ENCODE results near the gene CYREN.

The CYREN gene

DNA sequence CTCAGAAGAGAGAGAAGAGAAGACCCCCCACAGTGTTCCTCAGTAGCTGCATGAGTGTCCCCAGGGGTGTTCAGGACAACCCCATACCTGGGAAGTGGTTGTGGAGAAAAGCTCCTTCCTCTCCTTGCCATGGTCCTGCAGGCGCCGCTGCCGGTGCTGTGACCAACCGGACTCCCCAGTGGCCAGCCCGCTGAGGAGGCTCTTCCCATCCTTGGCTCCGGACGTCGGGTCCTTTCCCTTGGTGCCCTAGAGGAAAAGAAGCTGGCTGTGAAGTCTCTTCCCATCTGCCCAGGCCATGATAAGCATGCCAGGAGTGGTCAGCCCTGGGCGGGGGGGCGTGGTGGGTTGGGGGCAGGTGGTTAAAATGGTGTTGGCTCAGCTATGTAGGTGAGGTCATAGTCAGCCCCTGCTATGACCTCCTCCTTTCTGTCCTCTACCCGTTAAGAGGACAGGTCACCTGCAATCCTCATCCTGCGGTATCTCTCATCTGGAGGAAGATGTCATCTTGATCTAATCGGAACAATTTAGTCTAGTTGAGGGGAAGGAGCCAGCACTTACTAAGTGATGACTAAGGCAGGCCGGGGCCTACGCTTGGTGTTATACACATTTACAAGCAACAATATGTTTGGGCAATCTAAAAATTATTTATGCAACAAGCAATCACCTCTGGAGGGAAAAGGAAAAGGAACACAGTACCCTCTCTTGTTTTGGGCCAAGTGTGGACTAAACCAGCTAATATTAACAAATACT lies 27.6 kb upstream of the CYREN start:
- TF ChIP-seq, protein P1, sequence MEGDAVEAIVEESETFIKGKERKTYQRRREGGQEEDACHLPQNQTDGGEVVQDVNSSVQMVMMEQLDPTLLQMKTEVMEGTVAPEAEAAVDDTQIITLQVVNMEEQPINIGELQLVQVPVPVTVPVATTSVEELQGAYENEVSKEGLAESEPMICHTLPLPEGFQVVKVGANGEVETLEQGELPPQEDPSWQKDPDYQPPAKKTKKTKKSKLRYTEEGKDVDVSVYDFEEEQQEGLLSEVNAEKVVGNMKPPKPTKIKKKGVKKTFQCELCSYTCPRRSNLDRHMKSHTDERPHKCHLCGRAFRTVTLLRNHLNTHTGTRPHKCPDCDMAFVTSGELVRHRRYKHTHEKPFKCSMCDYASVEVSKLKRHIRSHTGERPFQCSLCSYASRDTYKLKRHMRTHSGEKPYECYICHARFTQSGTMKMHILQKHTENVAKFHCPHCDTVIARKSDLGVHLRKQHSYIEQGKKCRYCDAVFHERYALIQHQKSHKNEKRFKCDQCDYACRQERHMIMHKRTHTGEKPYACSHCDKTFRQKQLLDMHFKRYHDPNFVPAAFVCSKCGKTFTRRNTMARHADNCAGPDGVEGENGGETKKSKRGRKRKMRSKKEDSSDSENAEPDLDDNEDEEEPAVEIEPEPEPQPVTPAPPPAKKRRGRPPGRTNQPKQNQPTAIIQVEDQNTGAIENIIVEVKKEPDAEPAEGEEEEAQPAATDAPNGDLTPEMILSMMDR (IDR thresholded peaks at IDR 0.05; ENCODE audit: low read depth, low read length): no peak
- H3K4me3 ChIP-seq (ENCODE audit: low read depth, low read length): no peak overlapping the region
- in situ Hi-C loops (cut with HindIII; ENCODE audit: low sequenced_read_pairs): no loop called here
- DNase-seq (ENCODE audit: low read depth, low spot score): peak; percentile 22

DNA sequence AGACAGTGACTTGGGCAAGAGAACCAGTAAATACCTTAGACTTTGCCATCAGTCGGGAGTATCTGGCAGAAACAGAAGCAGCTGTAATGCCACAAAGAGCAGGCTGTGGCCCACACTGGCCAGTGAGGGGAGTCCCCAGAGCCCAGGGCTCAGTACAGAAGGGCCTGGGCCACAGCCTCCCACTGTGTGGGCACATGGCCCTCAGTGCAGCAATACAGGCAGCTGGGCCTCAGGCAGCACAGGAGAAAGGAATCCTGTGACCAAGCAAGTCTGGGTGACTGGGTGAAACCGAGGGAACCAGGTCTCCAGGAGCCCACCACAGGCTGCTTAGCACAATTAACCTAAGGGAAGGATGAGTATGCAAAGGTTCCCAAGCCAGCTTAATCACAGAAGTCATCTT lies 26.8 kb upstream of the CYREN start:
- no peak overlapping the region for H3K4me3 ChIP-seq (ENCODE audit: low read depth, low read length)
- no peak for DNase-seq (ENCODE audit: low read depth, low spot score)
- TF ChIP-seq, protein P1 (IDR thresholded peaks at IDR 0.05; ENCODE audit: low read depth, low read length): no peak
- in situ Hi-C loops (cut with HindIII; ENCODE audit: low sequenced_read_pairs): no loop called here

DNA sequence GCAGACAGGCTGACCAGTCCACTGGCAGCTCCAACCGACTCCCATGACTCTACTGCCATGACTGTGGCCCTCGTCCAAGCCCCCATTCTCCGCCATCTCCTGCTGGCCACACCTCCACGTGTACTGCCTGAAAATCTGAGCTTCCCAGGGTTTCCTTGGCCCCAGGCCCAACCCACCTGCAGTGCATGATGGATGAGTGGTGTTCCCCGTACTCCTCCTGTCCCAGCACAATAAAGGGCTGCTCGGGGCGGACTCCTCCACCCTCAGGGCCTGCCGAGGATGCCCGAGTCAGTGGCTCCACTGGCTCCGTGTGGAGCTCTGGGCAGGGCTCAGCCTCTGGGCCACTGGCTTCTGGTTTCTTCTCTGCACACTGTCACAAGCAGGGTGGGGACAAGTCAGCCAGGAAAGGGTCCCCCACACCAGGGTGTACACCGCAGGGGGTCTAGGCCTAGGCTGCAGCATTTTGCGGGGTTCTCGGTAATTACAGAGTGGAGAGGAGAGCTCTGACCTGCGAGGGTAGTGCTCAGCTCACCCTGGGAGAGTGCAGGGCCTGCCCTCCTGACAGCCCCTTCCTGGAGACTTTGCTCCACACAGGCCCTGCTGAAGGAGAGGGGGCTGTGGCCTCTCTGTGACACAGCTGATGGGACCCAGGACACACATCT lies 25.6 kb upstream of the CYREN start:
- in situ Hi-C loops (cut with HindIII; ENCODE audit: low sequenced_read_pairs): no loop called here
- TF ChIP-seq, protein P1 (IDR thresholded peaks at IDR 0.05; ENCODE audit: low read depth, low read length): no peak
- H3K4me3 ChIP-seq (ENCODE audit: low read depth, low read length): no peak overlapping the region
- no peak for DNase-seq (ENCODE audit: low read depth, low spot score)

DNA sequence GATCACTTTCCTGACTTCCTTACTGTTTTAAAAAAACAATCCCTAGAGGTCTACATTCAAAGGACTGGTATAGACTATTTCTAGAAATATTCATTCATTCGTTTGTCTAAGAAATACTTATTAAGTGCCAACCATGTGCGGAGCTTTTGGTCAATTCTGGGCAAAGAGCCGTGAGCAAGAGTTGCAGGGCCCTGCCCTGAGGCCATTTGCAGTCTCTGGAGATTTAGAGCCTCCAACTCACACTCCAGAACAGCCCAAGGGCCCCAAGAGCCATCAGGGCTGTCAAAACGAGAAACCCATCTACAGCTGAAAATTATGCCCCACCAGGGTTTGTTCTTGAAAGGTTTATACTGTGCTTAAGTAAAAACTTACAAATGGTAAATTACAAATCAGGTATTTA lies 24.6 kb upstream of the CYREN start:
- H3K4me3 ChIP-seq (ENCODE audit: low read depth, low read length): no peak overlapping the region
- DNase-seq (ENCODE audit: low read depth, low spot score): no peak
- in situ Hi-C loops (cut with HindIII; ENCODE audit: low sequenced_read_pairs): no loop called here
- TF ChIP-seq, protein P1 (IDR thresholded peaks at IDR 0.05; ENCODE audit: low read depth, low read length): no peak

DNA sequence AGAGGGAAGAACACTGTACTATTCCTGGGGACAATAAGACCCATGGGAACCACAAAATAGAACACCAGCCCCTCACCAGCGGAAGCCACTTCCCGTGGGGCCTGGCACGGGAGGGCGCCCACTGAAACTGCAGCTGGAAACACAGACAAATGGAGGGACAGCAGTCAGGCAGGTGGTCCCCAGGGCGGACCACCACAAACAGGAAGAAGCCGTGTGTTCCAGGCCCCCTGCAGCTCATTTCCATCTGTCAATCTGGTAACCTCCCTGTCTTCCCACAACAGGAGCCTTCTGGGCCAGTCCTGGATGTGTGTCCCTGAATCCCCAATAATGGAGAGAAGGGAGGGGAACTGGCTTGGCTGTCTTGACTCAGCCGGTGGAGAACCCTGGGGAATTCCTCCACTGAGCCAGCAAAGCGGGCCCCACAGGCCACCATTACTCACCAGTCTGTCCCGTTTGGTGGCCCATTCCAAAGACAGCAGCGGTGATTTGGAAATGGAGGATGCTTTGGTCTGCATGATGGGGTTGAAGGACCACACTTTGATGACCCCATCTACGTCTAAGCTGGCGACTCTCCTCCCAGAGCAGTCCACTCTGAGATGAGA lies 24.1 kb upstream of the CYREN start:
- no peak overlapping the region for H3K4me3 ChIP-seq (ENCODE audit: low read depth, low read length)

DNA sequence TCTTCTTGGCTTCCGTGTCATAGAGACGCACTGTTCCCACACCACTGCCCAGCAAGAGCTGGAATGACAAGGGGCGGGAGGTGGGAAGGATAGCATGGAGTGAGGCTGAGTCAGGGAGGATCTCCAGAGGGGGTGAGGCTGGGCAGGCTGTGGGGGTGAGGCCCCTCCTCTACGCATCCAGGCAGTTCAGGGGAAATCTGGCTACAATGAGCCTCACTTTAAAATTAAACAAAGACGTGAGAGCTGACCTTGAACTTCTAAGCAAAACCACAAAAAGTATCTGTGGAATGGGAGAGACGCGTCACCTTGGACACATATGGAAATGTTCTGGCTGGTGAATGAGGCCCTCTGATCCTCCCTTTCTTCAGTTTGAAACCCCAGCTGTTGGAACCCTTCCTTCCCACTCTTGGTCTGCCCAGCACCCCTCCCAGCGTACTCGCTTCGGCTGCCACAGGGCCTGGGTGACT lies 23.1 kb upstream of the CYREN start:
- TF ChIP-seq, protein P1 (IDR thresholded peaks at IDR 0.05; ENCODE audit: low read depth, low read length): no peak
- in situ Hi-C loops (cut with HindIII; ENCODE audit: low sequenced_read_pairs): no loop called here
- peak; percentile 94 for DNase-seq (ENCODE audit: low read depth, low spot score)
- no peak overlapping the region for H3K4me3 ChIP-seq (ENCODE audit: low read depth, low read length)

More for the DNA sequence above, 24.1 kb upstream of the CYREN start:
- no peak for DNase-seq (ENCODE audit: low read depth, low spot score)
- TF ChIP-seq, protein P1 (IDR thresholded peaks at IDR 0.05; ENCODE audit: low read depth, low read length): no peak
- in situ Hi-C loops (cut with HindIII; ENCODE audit: low sequenced_read_pairs): no loop called here
